NCI-H460 (cell line): ENCODE data around the gene SEPTIN2. TPM values are rescaled to one million over a fixed set of nuclear protein-coding genes. Genes with fewer than 3 reads are reported as not detected.
"Not testable (repeated sequence)": the region's sequence is repeated elsewhere in the genome, so short reads cannot be mapped to it uniquely, and the experiment has no call there.

Experiments used
- DNase-seq: peaks from one replicate; pipeline ENCODE4 v3.0.0-alpha.2; 2016; ENCODE audit warnings: low read depth; ENCODE audit errors: extremely low read depth
- total RNA-seq: library from RNA; depleted of rRNA; stranded (reverse); fragments of >200 nt; shearing (Covaris generic); gene quantifications from 2 replicates; pipeline ENCODE4 v1.2.3, GENCODE V29; 2014

SEPTIN2 gene
- total RNA-seq, 1 experiment from 2014 or later: 405 TPM

DNA sequence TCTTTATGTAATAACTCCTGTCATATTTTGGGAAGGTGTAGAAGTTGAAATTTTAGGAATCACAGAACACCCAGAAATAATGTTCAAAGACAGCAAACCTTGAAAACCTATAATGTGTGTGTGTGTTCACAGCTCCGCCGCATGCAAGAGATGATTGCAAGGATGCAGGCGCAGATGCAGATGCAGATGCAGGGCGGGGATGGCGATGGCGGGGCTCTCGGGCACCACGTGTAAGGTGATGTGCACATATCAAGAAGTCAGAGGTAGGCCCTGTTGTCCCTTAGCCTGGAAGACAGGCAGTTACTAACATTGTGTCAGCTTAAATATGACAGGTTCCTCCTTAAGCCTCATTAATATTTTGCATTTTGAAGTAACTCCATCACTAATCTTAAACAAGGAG lies 34.2 kb downstream of the SEPTIN2 start:
- no peak for DNase-seq

DNA sequence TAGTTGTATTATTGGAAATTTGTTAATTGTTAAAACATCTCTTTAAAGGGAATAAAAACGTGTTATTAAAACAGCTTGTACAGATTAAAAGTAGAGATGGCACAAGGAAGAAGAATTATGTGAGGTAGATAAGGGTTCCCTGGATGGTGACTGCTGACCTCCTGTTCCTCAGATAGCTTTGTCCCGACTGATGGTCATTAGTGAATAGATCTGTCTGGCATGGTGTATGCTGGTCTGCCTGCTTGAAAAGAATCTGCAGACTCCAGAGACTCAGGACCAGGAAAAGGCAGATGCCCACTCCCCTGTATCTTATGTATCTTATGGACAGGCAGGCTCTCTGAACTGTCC lies 34.8 kb downstream of the SEPTIN2 start:
- no peak for DNase-seq

DNA sequence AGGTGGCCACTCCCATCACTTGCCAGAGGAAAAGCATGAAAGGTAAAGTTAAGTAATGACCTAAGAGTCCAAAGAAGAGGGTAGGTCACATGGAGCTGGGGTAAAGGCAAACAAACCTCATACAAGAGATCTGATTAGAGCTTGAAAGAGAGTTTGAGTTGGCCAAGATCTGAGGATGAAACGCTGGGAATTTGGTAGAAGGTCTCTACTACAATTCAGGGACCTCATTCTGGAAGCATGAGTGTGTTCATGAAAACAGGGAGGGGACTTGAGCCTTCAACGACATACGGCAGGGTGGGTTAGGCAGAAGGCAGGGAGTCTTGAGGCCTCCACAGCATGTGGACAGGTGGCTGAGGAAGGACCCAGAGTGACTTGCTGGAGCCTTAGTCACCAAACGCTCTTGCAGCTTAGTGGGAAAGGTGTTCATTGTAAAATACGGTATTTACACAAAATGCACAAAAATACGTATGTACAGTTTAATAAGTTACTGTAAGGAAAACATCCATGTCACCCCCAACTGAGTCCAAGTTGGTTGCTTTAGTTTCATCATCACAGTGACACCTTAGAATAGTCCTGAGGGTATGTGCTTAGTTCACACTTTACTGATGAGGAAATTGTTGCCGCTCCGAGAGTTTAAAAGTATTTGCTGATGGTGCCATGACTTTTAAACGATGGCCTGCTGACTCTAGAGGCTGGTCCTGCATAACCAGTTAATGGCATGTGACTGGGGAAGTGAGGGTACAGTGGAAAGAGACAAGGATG lies 35.3 kb downstream of the SEPTIN2 start:
- DNase-seq: no peak

DNA sequence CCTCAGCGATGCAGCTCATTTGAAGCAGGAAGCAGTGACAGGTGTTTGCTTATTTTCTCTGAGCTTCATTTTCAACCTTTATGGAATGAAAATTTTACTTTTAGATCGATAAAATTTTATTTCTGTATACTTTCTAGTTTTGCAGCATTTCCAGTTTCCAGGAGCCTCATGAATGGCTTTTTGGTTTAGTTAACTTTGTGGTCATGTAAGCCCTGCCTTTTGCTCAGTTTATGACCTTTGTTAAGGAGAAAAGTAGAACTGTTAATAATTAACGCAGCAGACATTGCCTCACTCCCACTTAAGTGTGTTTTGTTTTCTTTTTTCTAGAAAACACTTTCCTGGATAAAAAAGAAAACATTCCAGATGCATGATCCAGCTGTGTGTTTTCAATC lies 35.9 kb downstream of the SEPTIN2 start:
- DNase-seq: no peak

DNA sequence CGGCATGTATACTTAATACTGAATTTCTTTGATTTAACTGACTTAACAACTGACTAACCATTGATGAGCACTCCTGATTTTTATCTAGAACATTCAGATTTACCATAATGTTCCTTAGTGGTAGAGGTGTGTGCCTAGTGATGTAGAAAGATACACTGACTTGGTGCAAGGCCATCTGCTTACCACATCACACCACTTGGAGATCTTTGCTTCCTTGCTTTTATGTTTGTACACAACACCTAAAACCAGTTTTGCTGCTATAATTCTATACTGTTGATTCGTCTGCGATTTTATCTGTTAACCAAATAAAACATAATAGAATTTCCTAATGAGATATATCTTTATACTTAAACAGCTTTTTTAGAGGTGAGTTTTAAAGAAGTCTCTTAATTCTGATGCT lies 36.5 kb downstream of the SEPTIN2 start:
- DNase-seq: no peak

DNA sequence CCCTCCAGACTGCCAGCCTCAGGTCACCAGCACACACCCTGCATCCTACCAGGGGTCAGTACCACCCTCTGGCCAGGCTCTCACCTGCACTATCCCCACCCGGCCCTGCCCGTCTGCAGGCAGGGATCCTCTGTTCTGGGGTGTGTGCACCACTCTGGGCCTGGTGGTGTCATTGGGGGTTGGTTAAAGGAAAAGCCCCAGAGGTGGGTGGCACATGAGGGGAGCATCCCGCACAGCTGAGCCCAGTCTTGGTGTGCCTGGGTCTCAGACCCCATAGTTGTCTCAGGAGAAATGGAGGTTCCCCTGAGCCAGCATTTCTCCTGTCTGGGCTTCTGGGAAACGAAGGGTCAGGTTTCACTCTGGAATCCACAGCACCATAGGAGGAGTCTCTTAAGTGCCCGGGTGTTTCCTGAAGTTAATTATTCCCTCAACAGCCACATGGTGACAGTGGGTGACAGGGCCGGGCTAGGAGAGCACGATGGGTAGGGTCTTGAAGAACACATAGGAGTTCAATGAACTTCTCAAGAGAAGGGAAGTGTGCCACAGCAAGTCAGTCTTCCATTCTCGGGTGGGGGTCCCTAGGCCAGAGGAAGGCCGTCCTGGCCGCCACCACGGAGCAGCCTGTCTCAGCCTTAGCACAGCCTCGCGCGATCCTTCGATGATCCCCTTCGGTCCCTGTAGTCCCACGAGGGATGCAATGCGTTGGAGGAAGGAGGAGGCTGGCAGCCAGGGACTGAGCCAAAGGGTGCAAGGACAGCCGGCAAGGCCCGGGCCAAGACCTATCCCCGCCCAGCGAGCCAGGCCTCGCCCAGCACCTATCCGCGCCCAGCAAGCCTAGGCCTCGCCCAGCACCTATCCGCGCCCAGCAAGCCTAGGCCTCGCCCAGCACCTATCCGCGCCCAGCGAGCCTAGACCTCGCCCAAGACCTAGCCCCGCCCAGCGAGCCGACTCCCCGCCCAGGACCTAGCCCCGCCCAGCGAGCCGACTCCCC lies 39.2 kb downstream of the SEPTIN2 start:
- peak; percentile 86 for DNase-seq

DNA sequence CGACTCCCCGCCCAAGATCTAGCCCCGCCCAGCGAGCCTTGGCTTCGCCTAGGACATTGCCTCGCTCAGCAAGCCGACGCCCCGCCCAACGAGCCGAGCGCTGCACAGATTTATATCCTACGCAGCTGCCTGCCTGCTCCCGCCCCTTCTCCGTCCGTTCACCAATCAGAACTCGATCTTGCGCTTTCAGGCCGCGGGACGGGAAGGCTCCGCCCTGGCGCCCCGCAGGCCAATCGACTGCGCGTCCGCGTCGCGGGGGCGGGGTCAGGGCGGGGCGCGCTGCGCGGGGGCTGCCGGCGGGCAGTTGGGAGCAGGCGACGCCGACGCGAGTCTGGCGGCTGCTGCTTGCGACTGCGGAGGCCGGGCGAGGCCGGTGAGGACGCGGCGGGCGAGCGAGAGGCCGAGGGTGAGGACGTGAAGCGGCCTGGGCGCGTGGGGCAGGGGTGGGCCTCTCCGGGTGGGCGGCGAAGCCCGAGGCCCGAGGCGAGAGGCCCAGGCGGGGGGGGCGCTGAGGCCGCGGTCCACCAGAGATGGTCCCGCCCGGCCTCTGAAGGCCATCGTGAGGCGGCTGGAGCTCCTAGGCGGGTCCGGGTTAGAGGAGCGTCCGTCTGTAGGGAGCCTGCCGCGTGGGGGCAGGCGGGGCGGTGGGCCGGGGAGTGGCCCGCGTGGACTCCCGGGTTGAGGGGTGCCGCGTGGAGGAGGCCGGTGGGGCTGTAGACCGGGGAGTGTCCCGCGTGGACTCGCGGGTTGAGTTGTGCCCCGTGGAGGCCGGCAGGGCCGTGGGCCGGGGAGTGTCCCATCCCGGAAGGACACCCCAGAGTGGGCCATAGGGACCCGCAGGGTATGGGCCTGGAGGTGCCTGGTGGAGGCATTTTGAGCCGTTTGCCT lies 40.5 kb downstream of the SEPTIN2 start, which contains the start of gene FARP2:
FARP2 (plus strand) TSS at position 303 of the 888 bp plus-strand sequence. CDS start 16,823 bp downstream, outside the sequence.
- DNase-seq: peak; percentile 99

DNA sequence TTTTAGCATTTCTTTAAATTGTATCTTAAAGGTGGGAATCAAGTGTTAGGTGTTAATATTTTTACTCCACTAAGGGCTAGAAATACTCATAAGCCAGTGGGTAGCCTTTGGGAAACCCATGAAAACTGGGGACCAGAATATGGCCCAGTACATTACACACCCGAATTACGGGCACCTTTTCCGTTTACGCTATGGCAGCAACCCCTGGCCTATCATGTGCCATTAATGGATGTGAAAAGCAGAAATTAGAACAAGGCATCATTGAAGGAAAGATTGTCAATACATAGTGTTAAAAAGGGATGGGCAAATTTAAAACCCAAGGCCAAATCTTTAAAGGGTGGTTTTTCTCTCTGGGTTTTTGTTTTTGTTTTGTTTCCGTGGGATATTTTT lies 41.1 kb downstream of the SEPTIN2 start:
- DNase-seq: no peak

DNA sequence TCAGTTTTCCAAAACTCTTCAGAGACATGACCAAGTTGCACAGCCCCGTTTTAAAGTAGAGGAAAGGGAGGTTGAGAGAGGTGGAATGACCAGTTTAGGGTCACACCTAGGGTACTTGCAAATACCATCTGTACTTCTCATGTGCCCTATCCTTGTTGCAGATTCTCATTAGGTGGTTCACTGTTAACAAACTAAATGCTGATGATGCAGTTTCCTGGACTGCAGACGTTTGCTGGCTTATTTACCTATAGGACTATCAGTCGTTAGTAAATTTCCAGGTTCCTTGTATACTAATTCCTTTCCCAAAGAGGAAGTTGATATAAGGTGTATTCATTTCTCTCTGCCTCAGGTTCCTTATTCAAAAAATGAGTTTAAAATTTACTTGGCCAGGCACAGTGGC lies 41.8 kb downstream of the SEPTIN2 start:
- DNase-seq: no peak

DNA sequence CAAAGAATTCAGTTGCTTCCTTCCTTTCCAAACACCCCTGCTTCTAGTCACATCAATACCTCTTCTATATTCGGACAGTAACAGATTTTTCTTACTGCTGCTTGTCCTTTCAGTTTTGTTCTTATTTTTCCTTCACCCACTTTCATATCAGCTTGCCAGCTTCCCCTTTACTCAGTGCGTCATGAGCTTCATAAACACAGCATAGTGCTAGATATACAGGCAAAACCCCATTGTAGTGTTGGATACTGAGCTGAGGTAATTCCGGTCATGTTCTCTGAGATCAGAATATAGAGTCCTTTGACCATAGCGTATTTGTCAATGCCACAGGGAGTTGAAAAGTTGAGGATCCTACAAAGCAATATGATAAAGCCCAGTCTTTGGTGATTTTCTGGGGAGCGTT lies 42.7 kb downstream of the SEPTIN2 start:
- DNase-seq: no peak

DNA sequence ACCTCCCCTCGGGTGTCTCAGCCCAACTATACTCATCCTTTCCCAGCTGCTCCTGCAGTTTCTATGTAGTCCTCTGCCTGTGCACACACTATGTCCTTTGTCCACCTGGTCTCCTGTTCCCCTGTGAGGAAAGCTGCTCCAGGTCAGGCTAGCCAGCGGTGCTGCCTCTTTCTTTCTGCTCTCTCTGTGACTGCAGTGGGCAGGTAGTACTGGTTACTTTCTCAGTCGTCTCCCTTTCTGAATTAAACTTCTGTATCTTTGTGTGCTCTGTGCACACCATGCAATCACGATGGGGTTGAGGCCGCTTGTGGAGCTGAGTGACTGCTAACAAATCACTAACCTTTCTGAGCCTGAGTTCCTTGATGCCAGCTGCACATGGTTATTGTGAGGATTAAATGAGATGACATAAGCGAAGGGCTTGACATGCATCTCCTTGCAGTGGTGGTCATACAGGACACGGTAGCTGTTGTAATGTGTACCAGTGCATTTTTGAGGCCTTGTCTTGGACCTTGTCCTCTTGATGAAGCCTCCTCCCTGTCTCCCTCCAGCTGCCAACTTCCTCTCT lies 43.8 kb downstream of the SEPTIN2 start:
- no peak for DNase-seq

DNA sequence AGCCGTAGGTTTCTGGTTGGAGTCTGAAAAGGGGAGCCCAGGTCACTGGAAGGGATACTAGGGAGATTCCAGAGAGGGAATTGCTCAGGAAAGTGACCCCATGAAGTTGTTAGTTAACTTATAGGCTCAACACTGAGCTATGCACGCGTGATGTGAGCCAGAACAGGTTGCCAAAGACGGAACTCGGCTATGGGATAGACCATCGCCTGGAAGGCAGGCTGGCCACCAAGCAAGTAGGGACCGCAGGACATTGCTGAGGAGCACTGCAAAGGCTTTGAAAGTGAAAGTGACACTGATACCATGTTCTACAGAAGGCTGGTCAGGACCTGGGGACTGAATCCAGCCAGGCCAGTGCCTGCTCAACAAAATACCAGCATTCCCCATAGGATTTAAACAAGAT lies 47.7 kb downstream of the SEPTIN2 start:
- DNase-seq: no peak

DNA sequence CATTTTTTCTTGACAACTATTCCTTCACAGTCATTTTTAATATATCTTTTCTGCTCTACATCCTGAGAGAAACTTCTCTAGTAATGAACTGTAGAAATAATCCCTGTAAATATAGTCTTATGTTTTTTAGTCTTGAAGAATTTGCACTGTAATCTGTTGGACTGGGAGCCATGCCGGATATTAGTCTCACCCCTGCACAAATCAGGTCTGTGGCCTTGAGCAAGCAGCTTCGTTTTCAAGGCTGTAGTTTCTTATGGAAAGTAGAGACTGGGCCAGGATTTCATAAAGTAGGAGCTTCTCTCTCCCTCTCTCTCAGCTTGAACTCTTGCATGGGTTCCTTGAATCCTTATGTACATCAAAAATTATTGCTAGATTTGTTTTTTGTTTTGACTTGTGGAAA lies 49.1 kb downstream of the SEPTIN2 start:
- no peak for DNase-seq

DNA sequence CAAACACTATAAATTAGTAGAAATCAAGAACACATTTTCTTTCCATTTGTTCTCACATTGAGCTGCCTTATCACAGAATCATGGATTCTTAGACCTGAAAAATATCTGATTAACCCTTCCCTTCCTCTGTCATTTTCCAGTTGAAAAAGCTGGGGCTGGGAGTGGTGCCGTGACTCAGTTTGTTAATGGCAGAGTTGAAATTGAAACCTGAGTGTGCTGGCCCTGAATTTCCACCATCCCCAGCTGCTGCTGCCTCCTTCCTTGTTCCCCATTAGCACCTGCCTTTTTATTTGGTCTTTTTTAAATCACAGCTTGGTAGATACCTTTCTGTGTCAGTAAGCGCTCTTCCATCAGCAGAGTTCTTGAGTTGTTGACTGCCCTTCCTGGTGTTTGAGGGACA lies 51.0 kb downstream of the SEPTIN2 start:
- no peak for DNase-seq

DNA sequence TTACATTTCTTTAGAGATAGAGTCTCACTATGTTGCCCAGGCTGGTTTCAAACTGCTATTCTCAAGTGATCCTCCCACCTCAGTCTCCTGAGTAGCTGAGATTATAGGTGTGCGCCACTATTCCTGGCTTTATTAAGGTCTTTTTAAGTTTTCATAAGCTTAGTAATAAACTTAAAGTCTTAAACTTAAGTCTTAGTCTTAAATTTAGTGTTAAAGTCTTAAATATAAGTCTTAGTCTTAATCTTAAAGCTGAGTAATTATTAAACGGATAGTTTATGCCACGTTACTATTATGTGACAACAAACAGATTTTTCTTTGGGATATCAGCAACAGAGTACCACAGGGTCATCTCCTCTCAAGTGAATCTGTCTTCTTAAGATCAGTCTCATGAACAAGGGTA lies 52.9 kb downstream of the SEPTIN2 start:
- no peak for DNase-seq

DNA sequence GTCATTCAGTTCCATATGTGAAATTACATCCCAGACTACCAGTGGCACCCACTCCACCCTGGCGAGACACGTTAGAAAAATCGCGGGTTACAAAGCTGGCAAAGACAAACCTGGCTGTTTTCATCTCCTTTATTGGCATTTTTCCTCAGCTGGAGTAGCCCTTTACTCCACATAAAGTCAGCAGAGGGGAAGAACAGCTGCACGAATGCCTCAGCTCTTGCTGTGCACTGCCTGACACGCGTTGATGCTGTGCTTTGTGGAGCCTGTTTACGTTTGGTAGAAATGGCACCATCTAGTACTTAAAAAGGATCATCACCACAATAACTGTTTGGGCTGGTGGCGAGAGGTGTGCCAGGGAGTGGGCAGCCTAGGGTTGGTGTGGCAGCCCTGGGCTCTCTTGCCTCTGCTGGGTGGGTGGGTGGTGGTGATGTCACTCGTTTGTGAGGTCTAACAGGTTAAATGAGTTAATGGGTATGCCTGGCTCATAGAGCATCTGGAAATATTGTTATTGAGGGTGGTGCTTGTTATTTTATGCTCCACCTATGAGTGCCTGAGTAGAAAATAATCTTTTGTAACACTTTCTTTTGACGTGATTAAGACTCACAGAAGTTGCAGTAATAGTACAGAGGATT lies 56.8 kb downstream of the SEPTIN2 start:
- DNase-seq: no peak

DNA sequence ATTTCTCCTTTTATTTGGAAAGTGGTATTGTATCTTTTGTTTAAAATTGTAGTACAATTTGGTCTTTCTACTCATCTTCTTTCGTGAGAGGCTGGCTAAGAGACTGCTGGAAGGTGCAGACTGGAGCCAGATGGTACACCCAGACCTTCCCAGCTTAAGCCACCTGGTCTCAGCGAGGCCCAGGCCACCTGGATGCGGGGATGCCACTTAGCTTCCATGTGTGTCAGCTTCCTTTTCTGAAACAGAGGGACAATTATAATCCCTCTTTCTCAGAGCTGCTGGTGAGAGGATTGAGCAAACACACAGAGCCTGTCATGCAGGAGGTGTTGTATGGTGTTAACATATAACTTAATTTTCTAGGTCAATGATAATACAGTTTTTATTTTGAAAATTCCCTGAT lies 57.7 kb downstream of the SEPTIN2 start:
- no peak for DNase-seq

DNA sequence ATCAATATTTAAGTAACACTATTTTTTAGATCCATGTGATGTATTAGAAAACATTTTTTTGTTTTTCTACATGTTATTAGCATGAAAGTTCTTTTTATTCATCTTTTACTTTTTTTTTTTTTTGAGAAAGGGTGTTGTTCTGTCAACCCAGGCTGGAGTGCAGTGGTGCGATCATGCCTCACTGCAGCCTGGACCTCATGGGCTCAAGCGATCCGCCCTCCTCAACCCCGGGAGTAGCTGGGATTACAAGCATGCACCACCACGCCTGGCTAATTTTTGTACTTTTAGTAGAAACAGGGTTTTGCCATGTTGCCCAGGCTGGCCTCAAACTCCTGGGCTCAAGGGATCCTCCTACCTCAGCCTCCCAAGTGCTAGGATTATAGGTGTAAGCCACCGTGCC lies 58.2 kb downstream of the SEPTIN2 start:
- DNase-seq: not testable (repeated sequence)

DNA sequence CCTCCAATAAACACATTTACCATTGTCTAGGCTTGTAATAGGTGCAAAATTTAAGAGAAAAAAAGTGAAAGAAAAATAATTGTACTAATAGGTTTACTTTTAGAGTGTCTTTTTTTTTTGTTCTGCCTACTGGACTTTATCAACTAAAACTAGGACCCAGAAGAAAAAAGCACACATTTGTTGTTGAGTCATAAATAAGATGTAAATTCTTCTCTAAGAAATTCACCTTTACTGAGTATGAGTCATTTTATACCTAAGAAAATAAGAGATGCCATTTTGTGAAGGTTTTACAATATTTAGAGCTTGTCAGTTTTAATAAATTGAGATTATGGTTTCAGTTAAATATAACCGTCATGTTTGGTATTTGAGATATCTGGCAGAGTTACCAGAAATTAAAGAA lies 59.6 kb downstream of the SEPTIN2 start:
- DNase-seq: no peak

DNA sequence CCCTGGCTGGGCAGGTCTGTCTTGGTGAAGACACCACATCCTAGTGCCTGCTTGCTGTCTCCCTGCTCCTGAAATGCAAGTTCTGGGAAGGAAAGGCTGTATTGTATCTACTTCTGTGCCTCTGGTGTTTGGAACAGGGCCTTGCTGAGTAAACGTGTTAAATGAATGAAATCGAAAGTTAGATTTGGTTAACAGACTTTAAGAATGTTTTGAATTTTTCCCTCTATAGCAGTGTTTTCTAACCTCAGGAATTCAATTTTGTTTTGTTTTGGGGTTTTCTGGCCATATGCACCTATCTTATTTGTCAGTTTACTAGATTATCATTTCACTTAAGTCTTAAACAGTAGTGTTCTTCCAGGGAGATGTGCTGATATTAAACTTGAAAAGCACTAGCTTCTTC lies 61.1 kb downstream of the SEPTIN2 start:
- no peak for DNase-seq
